ENCODE measurements around the gene IMP3.
A peak's percentile ranks its signal among the peaks of the same experiment; 100 is the strongest.
"Not testable (repeated sequence)": the region's sequence is repeated elsewhere in the genome, so short reads cannot be mapped to it uniquely, and the experiment has no call there.

Gene IMP3, protein sequence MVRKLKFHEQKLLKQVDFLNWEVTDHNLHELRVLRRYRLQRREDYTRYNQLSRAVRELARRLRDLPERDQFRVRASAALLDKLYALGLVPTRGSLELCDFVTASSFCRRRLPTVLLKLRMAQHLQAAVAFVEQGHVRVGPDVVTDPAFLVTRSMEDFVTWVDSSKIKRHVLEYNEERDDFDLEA

DNA sequence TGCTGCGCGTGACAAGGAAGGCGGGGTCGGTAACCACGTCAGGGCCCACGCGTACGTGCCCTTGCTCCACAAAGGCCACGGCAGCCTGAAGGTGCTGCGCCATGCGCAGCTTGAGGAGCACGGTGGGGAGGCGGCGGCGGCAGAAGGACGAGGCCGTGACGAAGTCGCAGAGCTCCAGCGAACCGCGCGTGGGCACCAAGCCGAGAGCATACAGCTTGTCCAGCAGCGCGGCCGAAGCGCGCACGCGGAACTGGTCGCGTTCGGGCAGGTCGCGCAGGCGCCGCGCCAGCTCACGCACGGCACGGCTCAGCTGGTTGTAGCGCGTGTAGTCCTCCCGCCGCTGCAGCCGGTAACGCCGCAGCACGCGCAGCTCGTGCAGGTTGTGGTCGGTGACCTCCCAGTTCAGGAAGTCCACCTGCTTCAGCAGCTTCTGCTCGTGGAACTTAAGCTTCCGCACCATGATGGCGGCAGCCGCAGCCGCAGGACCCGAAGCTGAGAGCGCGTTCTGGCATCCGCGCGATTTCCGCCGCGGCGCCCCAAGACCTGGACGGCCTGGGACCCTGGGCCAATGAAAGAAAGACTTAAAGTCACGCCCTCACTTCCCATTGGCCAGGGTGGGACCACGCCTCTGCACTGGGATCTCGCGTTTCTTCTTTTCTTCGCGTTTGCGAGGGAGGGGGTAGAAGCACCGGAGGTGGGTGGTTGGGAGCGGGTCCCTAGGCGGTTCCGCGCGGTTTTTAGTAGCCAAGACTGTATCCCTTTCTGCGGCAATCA is at the start of gene IMP3:
Gene IMP3 (minus strand): TSS at position 516 of the 774 bp plus-strand sequence. CDS start 56 bp downstream, at position 460.
- peak; percentile 95 for DNase-seq (ENCODE audit: low spot score)

GRCh38 chr15:75689429-75689828 is 49.4 kb upstream of the IMP3 start:
- DNase-seq (ENCODE audit: low spot score) = not testable (repeated sequence)

GRCh38 chr15:75688831-75689230 is 48.8 kb upstream of the IMP3 start:
- DNase-seq (ENCODE audit: low spot score) = no peak

DNA sequence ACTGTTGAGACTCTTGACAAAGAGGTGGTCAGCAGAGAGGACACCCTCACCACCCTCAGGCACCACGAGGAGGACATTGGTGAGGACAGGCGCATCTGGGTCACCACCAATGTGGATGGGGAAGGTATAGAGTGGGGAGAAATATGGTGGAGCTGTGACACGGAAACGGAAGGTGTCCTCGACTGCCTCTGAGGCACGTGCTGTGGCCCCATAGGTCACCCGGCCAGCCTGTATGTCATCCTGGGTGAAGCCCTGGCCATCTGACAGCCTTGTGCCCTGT is 48.2 kb upstream of the IMP3 start:
- DNase-seq (ENCODE audit: low spot score) = no peak

- no peak for DNase-seq (ENCODE audit: low spot score)
Measured at GRCh38 chr15:75687486-75688277, 47.7 kb upstream of the IMP3 start.

DNA sequence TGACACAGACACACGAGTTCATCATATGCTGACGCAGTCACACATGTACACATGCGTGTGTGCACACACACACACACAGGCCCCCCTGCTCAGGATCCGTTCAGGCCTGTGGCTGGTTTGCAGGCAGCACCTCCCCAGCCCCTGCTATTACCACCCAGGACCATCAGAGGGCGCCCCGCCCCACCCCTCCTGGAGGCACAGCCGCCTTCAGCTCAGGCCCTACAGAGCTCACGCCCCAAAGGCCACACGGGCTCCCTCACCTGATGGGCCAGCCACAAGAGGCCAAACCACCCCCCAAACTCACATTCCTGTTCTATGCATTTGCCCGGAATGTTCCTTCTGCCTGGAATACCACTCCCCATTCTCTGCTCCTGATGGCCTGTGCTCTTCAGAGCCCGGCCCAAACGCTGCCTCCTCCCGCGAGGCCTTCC is 46.2 kb upstream of the IMP3 start:
- peak; percentile 78 for DNase-seq (ENCODE audit: low spot score)

GRCh38 chr15:75685195-75685594 is 45.2 kb upstream of the IMP3 start:
- DNase-seq (ENCODE audit: low spot score) = no peak

DNA sequence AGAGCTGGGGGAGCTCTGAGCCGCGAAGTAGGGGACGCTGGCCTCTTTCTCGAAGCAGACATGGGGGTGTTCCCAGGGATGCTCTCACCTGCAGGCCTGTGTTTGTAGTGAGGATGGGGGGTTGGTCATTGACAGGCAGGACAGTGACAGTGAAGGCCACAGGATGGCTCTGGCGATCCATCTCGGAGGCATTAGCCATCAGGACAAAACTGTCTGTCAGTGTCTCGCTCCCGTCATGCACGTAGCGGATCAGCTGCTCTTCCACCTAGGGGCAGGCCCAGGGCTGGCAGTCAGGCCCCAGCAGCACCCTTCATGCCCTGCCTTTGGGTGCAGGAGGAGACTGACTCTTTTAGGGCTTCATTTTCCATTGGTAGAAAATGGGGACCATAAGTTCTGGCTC is 44.6 kb upstream of the IMP3 start:
- no peak for DNase-seq (ENCODE audit: low spot score)

DNA sequence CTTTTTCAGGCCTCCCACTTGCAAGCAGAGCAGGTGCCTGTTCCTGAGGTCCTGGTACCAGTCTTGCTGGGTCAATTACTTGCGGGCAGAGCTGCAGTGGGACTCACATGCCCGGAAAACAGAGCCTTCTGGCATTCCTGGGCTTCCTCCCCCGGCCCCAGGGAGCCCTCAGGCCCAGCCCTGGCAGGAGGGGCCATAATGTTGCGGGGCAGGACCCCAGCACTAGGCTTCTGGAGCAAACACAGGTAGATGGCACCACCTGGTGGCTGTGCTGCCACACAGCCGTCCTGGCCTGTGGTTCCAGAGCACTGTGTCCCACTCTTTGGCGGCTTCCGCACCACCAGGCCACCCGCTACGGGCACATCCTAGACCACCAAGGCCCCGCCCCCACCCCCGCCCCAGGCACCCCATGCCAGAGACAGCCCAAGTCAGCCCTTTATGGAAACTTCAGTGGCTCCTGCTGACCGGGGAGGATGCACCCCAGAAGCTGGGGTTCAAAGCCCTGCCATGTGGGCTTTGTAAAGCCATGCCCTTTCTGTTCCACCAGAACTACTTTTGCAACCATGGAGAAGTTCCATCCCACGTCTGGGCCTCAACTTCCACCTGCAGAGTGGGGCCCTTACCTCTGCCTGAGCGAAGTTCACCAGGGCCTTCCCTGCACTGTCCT is 43.8 kb upstream of the IMP3 start:
- peak; percentile 60 for DNase-seq (ENCODE audit: low spot score)

DNA sequence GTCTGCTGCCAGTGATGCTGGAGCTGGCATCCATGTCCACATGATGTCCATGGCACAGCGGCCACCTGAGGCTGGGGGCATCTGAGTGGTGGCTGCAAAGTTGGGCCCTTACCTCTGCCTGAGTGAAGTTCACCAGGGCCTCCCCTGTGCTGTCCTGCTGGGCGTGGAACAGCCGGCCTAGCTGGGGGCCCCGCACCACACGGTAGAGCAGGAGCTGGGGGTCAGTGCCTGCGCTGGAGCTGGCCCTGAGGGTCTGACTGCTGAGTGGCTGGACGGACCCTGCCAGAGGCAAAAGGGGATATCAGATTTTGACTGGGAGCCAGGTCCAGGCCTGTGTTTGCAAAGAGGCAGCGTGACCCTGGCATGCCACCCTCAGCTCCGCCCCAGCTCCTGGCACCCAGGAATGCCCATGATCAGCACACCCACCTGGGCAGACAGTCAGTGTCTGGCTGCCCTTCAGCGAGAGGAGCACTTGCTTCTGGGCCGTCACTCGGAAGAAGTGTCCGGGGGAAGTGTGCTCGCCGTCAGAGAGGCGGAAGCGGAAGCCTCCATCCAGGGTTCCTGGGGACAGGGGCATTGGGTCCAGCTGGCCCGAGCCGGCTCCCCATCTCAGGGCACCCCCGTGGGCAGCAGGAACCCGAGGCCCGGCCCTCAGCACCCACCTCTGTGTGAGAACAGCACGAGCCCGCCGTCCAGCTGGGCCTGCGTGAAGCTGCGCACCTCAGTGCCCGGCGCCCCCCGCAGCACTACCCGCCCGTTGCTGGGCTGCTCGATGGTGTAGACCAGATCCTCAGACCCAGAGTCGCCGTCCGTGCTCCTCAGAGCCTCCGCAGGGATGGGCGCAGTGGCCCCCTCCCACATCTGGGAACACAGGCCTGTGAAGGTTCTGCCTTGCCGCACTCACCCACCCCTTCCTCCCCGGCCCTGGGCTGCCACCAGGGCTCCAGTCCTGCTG is 42.4 kb upstream of the IMP3 start:
- no peak for DNase-seq (ENCODE audit: low spot score)

DNA sequence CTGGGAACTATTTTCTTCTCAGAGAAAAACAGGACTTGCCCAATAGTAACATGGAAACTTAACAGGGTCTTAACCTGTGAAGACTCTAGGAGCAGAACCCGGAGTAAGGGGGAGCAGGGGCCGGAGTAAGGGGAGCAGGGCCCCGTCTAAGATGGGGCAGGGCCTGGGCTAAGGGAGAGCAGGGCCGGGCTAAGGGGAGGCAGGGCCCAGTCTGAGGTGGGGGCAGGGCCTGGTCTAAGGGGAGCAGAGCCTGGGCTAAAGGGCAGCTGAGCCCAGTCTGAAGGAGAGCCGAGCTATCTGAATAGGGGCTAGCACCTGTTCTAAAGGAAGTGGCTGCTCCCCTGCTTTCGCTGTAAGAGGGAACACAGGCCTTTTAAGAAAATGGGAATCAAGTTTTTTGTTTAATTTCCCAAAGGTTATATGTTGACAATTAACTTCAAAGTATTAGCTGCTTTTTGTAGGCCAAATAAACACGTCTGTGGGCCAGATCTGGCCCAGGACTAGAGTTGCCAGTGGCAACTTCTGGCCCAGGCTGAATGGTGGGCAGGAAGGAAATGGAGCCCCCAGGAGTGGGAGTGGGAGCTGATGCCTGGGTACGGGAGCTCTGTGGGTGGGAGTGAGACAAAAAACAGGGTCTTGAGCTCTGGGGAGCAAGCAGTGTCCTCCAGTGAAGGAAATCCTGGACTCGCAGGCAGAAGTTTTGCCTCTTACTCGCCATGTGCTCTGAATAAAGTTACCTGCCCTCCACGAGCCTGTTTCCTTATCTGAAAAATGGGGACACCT is 40.2 kb upstream of the IMP3 start:
- no peak for DNase-seq (ENCODE audit: low spot score)

DNA sequence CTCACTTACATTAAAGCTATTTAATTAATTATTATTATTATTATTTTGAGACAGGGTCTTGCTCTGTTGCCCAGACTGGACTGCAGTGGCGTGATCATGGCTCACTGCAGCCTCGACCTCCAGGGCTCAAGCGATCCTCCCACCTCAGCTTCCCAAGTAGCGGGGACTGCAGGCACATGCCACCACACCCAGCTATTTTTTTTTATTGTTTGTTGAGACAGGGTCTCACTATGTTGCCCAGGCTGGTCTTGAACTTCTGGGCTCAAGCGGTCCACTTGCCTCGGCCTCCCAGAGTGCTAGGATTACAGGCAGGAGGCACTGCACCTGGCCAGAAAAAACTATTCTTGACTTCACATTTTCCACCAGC is 38.3 kb upstream of the IMP3 start:
- not testable (repeated sequence) for DNase-seq (ENCODE audit: low spot score)

GRCh38 chr15:75677465-75678323 is 37.7 kb upstream of the IMP3 start:
- DNase-seq (ENCODE audit: low spot score) = no peak

GRCh38 chr15:75676688-75677464 is 36.9 kb upstream of the IMP3 start:
- no peak for DNase-seq (ENCODE audit: low spot score)

GRCh38 chr15:75675579-75676404 is 35.8 kb upstream of the IMP3 start:
- DNase-seq (ENCODE audit: low spot score) = no peak

DNA sequence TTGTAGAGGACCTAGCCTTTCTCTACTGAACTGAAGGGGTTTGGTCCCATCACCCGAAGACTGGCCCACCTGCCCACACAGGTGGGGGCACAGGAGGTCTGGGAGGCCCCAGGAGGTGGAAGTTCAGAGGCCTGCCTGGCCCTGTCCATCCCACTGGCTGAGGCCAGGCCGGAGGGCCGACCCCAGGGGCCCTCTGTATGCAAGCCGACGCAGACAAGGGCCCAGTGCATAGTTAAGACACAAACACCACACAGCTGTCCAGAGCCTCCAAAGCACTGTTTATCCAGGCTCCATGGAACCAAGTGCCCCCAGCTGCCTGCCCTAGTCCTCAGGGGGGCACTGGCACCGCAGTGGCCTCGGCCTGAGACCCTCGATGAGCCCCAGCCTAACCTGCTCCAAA is 34.3 kb upstream of the IMP3 start:
- DNase-seq (ENCODE audit: low spot score) = no peak

DNA sequence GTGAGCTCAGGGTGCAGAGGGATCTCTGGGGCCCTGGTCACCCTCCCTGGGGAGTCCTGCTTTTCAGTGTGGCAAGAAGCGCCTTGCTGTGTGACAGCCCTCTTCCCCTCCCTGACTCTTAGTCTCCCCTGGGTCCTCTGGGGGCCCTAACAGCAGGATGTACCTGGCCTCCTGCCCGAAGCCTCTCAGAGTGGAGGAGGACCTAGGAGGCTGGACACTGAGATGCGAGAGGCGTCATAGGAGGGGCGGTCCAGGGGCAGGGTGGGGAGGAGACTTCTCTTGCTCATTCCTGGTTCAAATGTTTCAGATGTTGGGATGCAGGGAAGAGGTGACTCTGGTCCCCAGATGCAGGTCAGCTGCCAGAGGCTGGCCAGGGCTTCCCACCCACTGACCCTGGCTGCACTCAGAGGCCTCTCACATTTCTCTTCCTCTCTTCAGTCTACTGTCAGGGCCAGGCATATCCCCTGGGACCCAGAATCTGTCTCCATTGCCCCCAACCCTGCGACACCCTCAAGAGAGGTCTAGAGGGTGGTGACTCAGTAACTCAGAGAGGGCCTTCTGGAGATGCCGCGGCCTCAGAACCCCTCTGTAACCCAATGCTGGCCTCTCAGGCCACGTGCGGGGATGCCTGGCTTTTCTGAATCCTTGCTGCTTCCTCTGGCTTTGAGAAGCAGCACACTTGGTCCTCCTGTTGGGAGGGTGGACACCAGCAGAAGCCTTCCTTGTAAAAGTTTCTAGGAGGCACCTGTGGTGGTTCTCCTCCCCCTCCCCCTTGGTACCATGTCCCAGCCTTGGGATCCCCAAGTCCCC is 33.6 kb upstream of the IMP3 start:
- no peak for DNase-seq (ENCODE audit: low spot score)
